SK-MEL-5 (cell line): ENCODE data around the gene SMAP2. TPM values are rescaled to one million over a fixed set of nuclear protein-coding genes. Genes with fewer than 3 reads are reported as not detected.
"Not testable (repeated sequence)": the region's sequence is repeated elsewhere in the genome, so short reads cannot be mapped to it uniquely, and the experiment has no call there.

ENCODE experiments used
- DNase-seq: peaks from one replicate; pipeline ENCODE4 v3.0.0-alpha.2; 2016; ENCODE audit warnings: low read depth, low spot score
- in situ Hi-C: cut with HindIII; loops from 2 replicates; pipeline ENCODE4 v1.10.0; 2016; ENCODE audit warnings: low sequenced_read_pairs, high pct_unique_total_duplicates, low pct_unique_long_range_greater_than_20kb
- total RNA-seq: library from RNA; depleted of rRNA; stranded (reverse); fragments of >200 nt; shearing (Covaris generic); gene quantifications from 2 replicates; pipeline ENCODE4 v1.2.3, GENCODE V29; 2014

Gene SMAP2
- total RNA-seq, 1 experiment from 2014 or later, result 20.5 TPM

DNA sequence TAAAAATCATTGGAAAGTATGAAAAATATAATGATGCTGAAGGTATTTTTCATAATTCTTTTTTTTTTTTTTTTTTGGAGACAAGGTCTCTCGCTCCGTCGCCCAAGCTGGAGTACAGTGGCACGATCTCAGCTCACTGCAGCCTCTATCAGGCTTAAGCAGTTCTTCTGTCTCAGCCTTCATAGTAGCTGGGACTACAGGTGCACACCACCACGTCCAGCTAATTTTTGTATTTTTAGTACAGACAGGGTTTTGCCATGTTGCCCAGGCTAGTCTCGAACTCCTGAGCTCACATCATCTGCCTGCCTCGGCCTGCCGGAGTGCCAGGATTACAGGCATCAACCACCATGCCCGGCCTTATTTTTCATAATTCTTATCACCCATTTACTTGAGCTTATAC, 13.3 kb downstream of the SMAP2 start:
- in situ Hi-C loops, result no loop called here
- no peak for DNase-seq

DNA sequence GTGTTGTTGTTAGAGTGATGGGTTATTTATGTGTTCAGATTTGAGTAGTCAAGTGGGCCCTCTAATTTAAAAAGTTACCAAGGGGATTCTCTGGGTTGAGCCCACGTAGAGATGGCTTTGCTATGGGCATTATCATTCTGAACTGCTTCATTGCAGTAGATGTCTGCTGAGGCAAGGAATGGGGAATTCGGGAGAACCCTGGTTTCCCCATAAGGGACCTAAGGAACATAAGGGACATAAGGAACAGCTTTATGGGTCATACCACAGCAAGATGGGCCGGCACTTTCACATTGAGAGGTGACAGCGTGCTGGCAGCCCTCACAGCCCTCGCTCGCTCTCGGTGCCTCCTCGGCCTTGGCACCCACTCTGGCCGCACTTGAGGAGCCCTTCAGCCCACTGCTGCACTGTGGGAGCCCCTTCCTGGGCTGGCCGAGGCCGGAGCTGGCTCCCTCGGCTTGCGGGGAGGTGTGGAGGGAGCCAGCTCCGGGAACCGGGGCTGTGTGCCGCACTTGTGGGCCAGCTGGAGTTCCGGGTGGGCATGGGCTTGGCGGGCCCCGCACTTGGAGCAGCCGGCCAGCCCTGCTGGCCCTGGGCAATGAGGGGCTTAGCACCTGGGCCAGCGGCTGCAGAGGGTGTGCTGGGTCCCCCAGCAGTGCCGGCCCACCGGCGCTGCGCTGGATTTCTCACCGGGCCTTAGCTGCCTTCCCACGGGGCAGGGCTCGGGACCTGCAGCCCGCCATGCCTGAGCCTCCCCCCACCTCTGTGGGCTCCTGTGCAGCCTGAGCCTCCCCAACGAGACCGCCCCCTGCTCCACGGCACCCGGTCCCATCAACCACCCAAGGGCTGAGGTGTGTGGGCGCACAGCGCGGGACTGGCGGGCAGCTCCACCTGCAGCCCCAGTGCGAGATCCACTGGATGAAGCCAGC, 14.1 kb downstream of the SMAP2 start:
- in situ Hi-C loops, DNase-seq: not testable (repeated sequence)

GRCh38 chr1:40388456-40389321, 15.2 kb downstream of the SMAP2 start:
- in situ Hi-C loops, result not testable (repeated sequence)

DNA sequence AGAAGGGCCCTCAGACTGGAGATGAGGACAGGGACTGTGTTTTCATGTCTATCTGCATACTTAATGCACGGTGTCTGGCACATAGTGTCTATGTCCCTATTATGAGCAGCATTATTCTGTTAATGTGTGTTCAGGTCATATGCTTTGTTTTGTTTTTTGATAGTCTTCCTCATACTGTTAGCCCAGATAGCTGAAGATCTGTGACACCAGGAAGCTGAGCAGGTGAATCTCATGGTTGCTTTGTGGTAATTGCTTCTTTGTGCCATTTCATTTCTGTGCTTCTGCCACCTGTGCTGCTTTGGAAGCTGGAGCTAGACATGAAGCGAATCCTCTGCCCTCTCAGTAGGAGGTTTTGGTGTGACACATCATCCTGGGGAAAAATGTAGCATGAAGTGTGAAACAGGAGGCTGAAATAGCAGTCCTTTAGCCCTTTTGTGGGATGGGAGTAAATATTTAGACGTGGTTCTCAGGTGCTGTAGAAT, 15.8 kb downstream of the SMAP2 start:
- in situ Hi-C loops, result no loop called here
- DNase-seq, result no peak

More at GRCh38 chr1:40388456-40389321, 15.2 kb downstream of the SMAP2 start:
- DNase-seq, result not testable (repeated sequence)

- DNase-seq, result no peak
- in situ Hi-C loops, result no loop called here
Measured at GRCh38 chr1:40389871-40390560, 16.5 kb downstream of the SMAP2 start.

- in situ Hi-C loops, result no loop called here
- no peak for DNase-seq
Measured at GRCh38 chr1:40390857-40391256, 17.3 kb downstream of the SMAP2 start.

GRCh38 chr1:40391688-40392145, 18.2 kb downstream of the SMAP2 start:
- DNase-seq, result no peak
- in situ Hi-C loops, result no loop called here

DNA sequence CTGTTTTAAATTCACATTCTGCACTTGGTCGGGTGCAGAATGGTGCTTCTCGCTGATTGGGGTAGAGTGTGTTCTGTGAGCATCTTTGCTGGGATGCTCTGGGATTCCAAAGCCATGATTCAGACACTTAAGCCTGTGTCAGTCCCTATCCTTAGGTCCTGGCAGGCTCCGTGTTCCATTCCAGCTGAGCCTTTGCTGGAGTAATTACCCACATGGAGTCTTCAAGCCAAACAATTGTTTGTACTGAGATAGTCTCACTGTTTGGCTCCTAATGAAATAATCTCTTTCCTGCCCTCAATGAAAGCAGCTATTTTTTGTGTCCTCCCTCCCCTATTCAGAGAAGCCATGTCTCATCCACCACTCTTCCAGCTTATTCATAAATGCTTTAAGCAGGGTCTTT, 18.7 kb downstream of the SMAP2 start:
- peak; percentile 67 for DNase-seq
- in situ Hi-C loops, result no loop called here

GRCh38 chr1:40393173-40393572, 19.6 kb downstream of the SMAP2 start:
- in situ Hi-C loops, result no loop called here
- DNase-seq, result no peak

DNA sequence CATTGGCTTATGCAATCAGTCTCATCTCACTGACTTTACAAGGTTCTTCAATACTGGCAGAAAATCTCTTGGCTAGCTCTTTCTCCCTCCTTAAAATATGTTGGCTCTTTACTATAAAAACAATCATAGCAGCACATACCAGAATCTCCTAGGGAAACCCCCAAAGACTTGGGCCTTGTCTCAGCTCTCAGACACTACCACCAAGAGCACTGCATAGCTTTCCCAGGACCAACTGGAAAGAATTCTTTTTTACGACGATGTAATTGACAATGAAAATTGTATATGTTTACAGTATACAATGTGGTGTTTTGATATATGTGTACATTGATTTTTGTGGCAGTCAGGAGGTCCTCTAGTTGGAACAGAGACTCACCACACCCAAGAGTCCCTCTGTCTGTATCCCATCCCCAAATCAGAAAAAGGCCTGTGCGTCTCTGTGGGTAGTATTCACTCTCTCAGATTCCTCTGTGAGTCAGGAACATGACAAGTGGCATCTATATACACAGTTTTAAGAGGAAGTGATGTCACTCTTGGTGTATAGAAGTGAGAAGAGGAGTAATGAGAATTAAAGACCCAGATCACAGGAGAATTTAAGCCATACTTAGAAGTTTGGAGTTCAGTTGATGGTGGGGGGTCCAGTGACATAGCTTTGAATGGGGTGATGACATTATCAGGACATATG, 21.1 kb downstream of the SMAP2 start:
- no peak for DNase-seq
- in situ Hi-C loops, result no loop called here

GRCh38 chr1:40395190-40396175, 22.0 kb downstream of the SMAP2 start:
- in situ Hi-C loops, result no loop called here
- no peak for DNase-seq

- DNase-seq, result no peak
- in situ Hi-C loops, result no loop called here
Measured at GRCh38 chr1:40396420-40396819, 22.9 kb downstream of the SMAP2 start.

- DNase-seq, result no peak
- in situ Hi-C loops, result no loop called here
Measured at GRCh38 chr1:40397258-40397657, 23.7 kb downstream of the SMAP2 start.

DNA sequence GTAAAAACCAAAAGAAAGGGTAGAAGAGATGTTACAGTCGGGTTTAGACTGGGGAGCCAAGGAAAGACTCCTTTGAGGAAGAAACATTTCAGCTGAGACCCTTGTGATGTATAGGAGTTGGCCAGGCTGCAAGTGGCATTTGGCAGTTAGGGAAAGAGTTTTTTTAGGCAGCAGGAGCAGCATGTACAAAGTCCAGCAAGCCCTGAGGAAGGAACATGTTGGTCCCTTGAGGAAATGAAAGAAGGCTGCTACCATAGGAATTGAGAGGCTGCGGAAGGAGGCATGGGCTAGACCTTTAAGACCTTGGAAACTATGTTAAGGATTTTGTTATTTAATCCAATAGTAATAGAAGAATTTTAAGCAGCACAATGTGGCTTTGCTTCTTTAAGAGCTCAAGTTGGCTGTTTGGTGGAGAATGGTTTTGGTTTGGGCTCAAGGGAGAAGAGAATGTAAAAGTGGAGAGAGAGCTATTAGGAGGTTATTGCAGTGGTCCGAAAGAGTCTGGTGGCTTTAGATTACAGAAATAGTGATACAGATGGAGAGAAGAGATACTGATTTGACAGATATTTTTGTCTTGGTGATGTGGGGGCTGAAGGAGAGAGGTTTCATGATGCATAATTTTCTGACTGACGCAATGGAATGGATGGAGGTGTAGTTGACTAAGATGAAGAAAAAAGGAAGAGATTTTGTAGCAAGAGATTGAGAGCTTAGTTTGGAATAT, 26.6 kb downstream of the SMAP2 start:
- DNase-seq, result no peak
- in situ Hi-C loops, result no loop called here

DNA sequence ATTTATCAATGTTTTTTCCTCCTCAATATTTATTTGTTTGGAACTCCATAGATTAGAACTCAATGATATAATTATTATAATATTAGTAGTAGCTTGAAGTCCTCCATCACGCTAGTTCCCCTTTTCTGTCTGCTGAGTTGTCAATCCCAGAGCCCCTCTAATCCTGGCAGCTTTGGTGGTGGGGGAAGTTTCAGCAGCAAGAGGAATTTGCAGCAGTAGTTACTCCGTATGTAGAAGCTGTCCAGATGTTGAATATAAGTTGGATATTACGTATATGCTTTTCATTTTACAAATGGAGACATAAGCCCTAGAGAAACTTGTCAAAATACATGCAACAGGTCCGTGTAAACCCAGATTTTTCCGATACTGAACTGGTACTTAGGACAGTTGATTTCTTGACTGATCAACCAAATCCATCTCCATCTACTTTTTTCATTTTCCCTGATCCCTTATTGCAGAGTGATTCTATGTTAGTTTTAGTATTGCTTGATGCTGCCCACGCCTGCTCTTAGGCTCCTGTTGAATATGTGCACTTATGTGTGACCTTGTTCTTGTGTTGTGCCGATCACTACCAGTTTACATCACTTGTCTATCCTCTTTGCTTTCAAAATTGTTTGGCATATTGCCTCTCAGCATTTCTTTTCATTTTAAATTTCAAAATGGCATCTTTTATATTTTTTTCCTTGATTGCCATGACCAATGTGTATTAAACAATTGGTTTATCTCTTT, 28.1 kb downstream of the SMAP2 start:
- in situ Hi-C loops, result no loop called here
- no peak for DNase-seq
